Dermis blood vessel endothelial cell (primary cell): ENCODE results near the gene APOM. TPM values are rescaled to one million over a fixed set of nuclear protein-coding genes. Genes with fewer than 3 reads are reported as not detected.

Source experiments
- total RNA-seq: library from RNA; depleted of rRNA; stranded (reverse); fragments of >200 nt; gene quantifications from 2 replicates; pipeline ENCODE4 v1.2.3, GENCODE V29; 2014

Gene APOM
- total RNA-seq, 1 donor from 2014 or later: 0.34 TPM

Other genes with a start within 250 kb of the APOM start
- 14.5 and 29.3 TPM in 2 replicates for gene MICB, start 157.7 kb upstream of the APOM start, total RNA-seq
- not detected in 2 replicates for gene MCCD1, start 126.9 kb upstream of the APOM start, total RNA-seq
- 308 and 381 TPM in 2 replicates for gene DDX39B, start 113.9 kb upstream of the APOM start, total RNA-seq
- gene ATP6V1G2, start 109.3 kb upstream of the APOM start, total RNA-seq: 0.19 and 0.51 TPM in 2 replicates
- 21.0 and 30.8 TPM in 2 replicates for gene NFKBIL1, start 108.3 kb upstream of the APOM start, total RNA-seq
- not detected in 2 replicates for gene LTA, start 83.6 kb upstream of the APOM start, total RNA-seq
- gene TNF, start 80.3 kb upstream of the APOM start, total RNA-seq: 0.17 TPM in 1 of 2 replicates, not detected in the other
- 3.4 and 30.5 TPM in 2 replicates for gene LTB, start 73.5 kb upstream of the APOM start, total RNA-seq
- gene LST1, start 69.6 kb upstream of the APOM start, total RNA-seq: 0.37 TPM in 1 of 2 replicates, not detected in the other
- gene NCR3, start 62.9 kb upstream of the APOM start, total RNA-seq: not detected in 2 replicates
- gene AIF1, start 40.7 kb upstream of the APOM start, total RNA-seq: not detected in 2 replicates
- 32.2 and 70.8 TPM in 2 replicates for gene PRRC2A, start 35.2 kb upstream of the APOM start, total RNA-seq
- 133 and 309 TPM in 2 replicates for gene BAG6, start 3.2 kb upstream of the APOM start, total RNA-seq
- 20.6 and 28.6 TPM in 2 replicates for gene C6orf47, start 4.9 kb downstream of the APOM start, total RNA-seq
- 11.9 and 12.9 TPM in 2 replicates for gene GPANK1, start 9.1 kb downstream of the APOM start, total RNA-seq
- gene CSNK2B, start 10.2 kb downstream of the APOM start, total RNA-seq: 111 and 116 TPM in 2 replicates
- gene LY6G5B, start 14.1 kb downstream of the APOM start, total RNA-seq: 1.8 and 3.2 TPM in 2 replicates
- gene LY6G5C, start 25.2 kb downstream of the APOM start, total RNA-seq: 3.6 and 4.5 TPM in 2 replicates
- gene ABHD16A, start 47.4 kb downstream of the APOM start, total RNA-seq: 60.7 and 66.9 TPM in 2 replicates
- not detected in 2 replicates for gene LY6G6F, start 51.0 kb downstream of the APOM start, total RNA-seq
- not detected in 2 replicates for gene LY6G6D, start 59.5 kb downstream of the APOM start, total RNA-seq
- not detected in 2 replicates for gene LY6G6C, start 65.9 kb downstream of the APOM start, total RNA-seq
- gene MPIG6B, start 67.5 kb downstream of the APOM start, total RNA-seq: not detected in 2 replicates
- 126 and 150 TPM in 2 replicates for gene DDAH2, start 73.4 kb downstream of the APOM start, total RNA-seq
- gene CLIC1, start 80.6 kb downstream of the APOM start, total RNA-seq: 543 and 615 TPM in 2 replicates
- 7.1 and 8.5 TPM in 2 replicates for gene MSH5, start 84.1 kb downstream of the APOM start, total RNA-seq
- 1.4 and 2.4 TPM in 2 replicates for gene SAPCD1, start 106.8 kb downstream of the APOM start, total RNA-seq
- 0.05 and 0.34 TPM in 2 replicates for gene VWA7, start 121.4 kb downstream of the APOM start, total RNA-seq
- gene VARS1, start 139.9 kb downstream of the APOM start, total RNA-seq: 39.7 and 116 TPM in 2 replicates
- 32.0 and 36.9 TPM in 2 replicates for gene LSM2, start 151.1 kb downstream of the APOM start, total RNA-seq
- 0.51 and 0.85 TPM in 2 replicates for gene HSPA1L, start 159.4 kb downstream of the APOM start, total RNA-seq
- 139 and 155 TPM in 2 replicates for gene HSPA1A, start 159.6 kb downstream of the APOM start, total RNA-seq
- 68.8 and 71.5 TPM in 2 replicates for gene HSPA1B, start 171.8 kb downstream of the APOM start, total RNA-seq
- 66.8 and 78.1 TPM in 2 replicates for gene NEU1, start 206.9 kb downstream of the APOM start, total RNA-seq
- 0.05 and 0.17 TPM in 2 replicates for gene SLC44A4, start 223.1 kb downstream of the APOM start, total RNA-seq
- gene EHMT2, start 241.8 kb downstream of the APOM start, total RNA-seq: 45.9 and 58.9 TPM in 2 replicates
- 3.6 and 4.9 TPM in 2 replicates for gene ZBTB12, start 246.2 kb downstream of the APOM start, total RNA-seq